GM19035 (cell line): ENCODE data around the gene HNRNPDL.
"Not testable (repeated sequence)": the region's sequence is repeated elsewhere in the genome, so short reads cannot be mapped to it uniquely, and the experiment has no call there.

Experiments used
- ATAC-seq: cut with Tn5 transposase; IDR thresholded peaks from one replicate; pipeline ENCODE4 v1.9.1; 2021; ENCODE audit not compliant: unreplicated experiment

The HNRNPDL gene

GRCh38 chr4:82433791-82434190, 3.5 kb upstream of the HNRNPDL start:
- no peak for ATAC-seq

- no peak for ATAC-seq
These were observed 2.3 kb upstream of the HNRNPDL start for GRCh38 chr4:82432596-82432995.

GRCh38 chr4:82431831-82432230, 1.6 kb upstream of the HNRNPDL start:
- ATAC-seq: no peak

GRCh38 chr4:82430964-82431745, 893 bp upstream of the HNRNPDL start:
- peak; percentile 1 for ATAC-seq

- peak; percentile 15 for ATAC-seq
These were observed 502 bp downstream of the HNRNPDL start for GRCh38 chr4:82429728-82430192.

- peak; percentile 53 for ATAC-seq
These were observed 1.1 kb downstream of the HNRNPDL start for GRCh38 chr4:82428969-82429727.

GRCh38 chr4:82428526-82428968, 1.7 kb downstream of the HNRNPDL start:
- ATAC-seq: no peak

- no peak for ATAC-seq
These were observed 4.8 kb downstream of the HNRNPDL start for GRCh38 chr4:82425478-82425877.

GRCh38 chr4:82423245-82424054, 6.8 kb downstream of the HNRNPDL start:
- no peak for ATAC-seq

- no peak for ATAC-seq
These were observed 7.6 kb downstream of the HNRNPDL start for GRCh38 chr4:82422616-82423015.

GRCh38 chr4:82421796-82422560, 8.3 kb downstream of the HNRNPDL start:
- no peak for ATAC-seq

- no peak for ATAC-seq
These were observed 10.8 kb downstream of the HNRNPDL start for GRCh38 chr4:82419451-82419850.

GRCh38 chr4:82415922-82416365, 14.3 kb downstream of the HNRNPDL start:
- ATAC-seq: no peak

- ATAC-seq: not testable (repeated sequence)
These were observed 15.2 kb downstream of the HNRNPDL start for GRCh38 chr4:82415061-82415460.

GRCh38 chr4:82403725-82404124, 26.5 kb downstream of the HNRNPDL start:
- ATAC-seq: no peak

GRCh38 chr4:82402196-82402775, 28.0 kb downstream of the HNRNPDL start:
- ATAC-seq: no peak

- ATAC-seq: no peak
These were observed 28.7 kb downstream of the HNRNPDL start for GRCh38 chr4:82401600-82401999.

- ATAC-seq: no peak
These were observed 32.0 kb downstream of the HNRNPDL start for GRCh38 chr4:82398263-82398662.

GRCh38 chr4:82397527-82397926, 32.7 kb downstream of the HNRNPDL start:
- ATAC-seq: no peak

GRCh38 chr4:82394896-82395295, 35.4 kb downstream of the HNRNPDL start:
- no peak for ATAC-seq
